Hepatocyte (in vitro differentiated cells): ENCODE data around the gene ANAPC2. TPM values are rescaled to one million over a fixed set of nuclear protein-coding genes. Genes with fewer than 3 reads are reported as not detected.

Experiments used
- DNase-seq: peaks from one replicate; pipeline ENCODE4 v3.0.0-alpha.2; 2016; ENCODE audit warnings: low spot score
- H2AFZ ChIP-seq: fragments of 200-600 bp; sonication (generic); 2 replicates; pipeline ENCODE4 v1.6.0; 2016; ENCODE audit warnings: antibody characterized with exemption, mild to moderate bottlenecking
- H3K27ac ChIP-seq: fragments of 200-600 bp; sonication (generic); 2 replicates; pipeline ENCODE4 v1.5.1; 2016; ENCODE audit warnings: mild to moderate bottlenecking
- H3K27me3 ChIP-seq: fragments of 200-600 bp; sonication (generic); 2 replicates; pipeline ENCODE4 v1.6.1; 2016
- H3K36me3 ChIP-seq: fragments of 200-600 bp; sonication (generic); replicated peaks from 2 replicates; pipeline ENCODE4 v1.5.1; 2016; ENCODE audit warnings: low read depth; ENCODE audit not compliant: insufficient read depth
- H3K4me1 ChIP-seq: fragments of 200-600 bp; sonication (generic); 2 replicates; pipeline ENCODE4 v1.5.1; 2016; ENCODE audit warnings: mild to moderate bottlenecking, moderate library complexity; ENCODE audit not compliant: insufficient read depth
- H3K4me2 ChIP-seq: fragments of 200-600 bp; sonication (generic); 2 replicates; pipeline ENCODE4 v1.6.0; 2016
- H3K4me3 ChIP-seq: fragments of 200-600 bp; sonication (generic); 2 replicates; pipeline ENCODE4 v1.5.1; 2016; ENCODE audit warnings: mild to moderate bottlenecking
- H3K79me2 ChIP-seq: fragments of 200-600 bp; sonication (generic); 2 replicates; pipeline ENCODE4 v1.6.0; 2017; ENCODE audit warnings: mild to moderate bottlenecking
- H3K9me2 ChIP-seq: fragments of 200-600 bp; sonication (generic); replicated peaks from 2 replicates; pipeline ENCODE4 v1.6.0; 2017; ENCODE audit warnings: mild to moderate bottlenecking; ENCODE audit not compliant: insufficient read depth
- H3K9me3 ChIP-seq: fragments of 200-600 bp; sonication (generic); 2 replicates; pipeline ENCODE4 v1.5.1; 2016; ENCODE audit warnings: low read depth, mild to moderate bottlenecking
- H4K20me1 ChIP-seq: fragments of 200-600 bp; sonication (generic); 2 replicates; pipeline ENCODE4 v1.6.0; 2016; ENCODE audit warnings: mild to moderate bottlenecking; ENCODE audit not compliant: insufficient read depth, poor library complexity, severe bottlenecking
- CTCF ChIP-seq: fragments of 200-600 bp; sonication (generic); IDR thresholded peaks from 2 replicates; pipeline ENCODE4 v1.5.1; 2016; ENCODE audit warnings: antibody characterized with exemption, mild to moderate bottlenecking; ENCODE audit not compliant: poor library complexity
- EZH2 ChIP-seq: fragments of 200-600 bp; sonication (generic); IDR thresholded peaks from 2 replicates; pipeline ENCODE4 v1.6.1; 2016; ENCODE audit warnings: antibody characterized with exemption, mild to moderate bottlenecking, borderline replicate concordance
- EZH2phosphoT487 ChIP-seq: fragments of 200-600 bp; sonication (generic); IDR thresholded peaks from one replicate; pipeline ENCODE4 v1.6.1; 2018; ENCODE audit warnings: antibody characterized with exemption, mild to moderate bottlenecking, low read depth, moderate library complexity; ENCODE audit not compliant: unreplicated experiment, severe bottlenecking
- WGBS: methylation state at CpG from one replicate; pipeline ENCODE4 v1.1.6; 2016; ENCODE audit warnings: low lambda C conversion rate; ENCODE audit errors: missing lambda C conversion rate; 5-methylcytosine and 5-hydroxymethylcytosine counted together
- polyA plus RNA-seq: library from polyadenylated mRNA; unstranded; fragments of >200 nt; fragmentation: Nextera tagmentation; extraction: Ambion mirVana; gene quantifications from 2 replicates; pipeline ENCODE4 v1.2.1, GENCODE V29; 2016
- total RNA-seq: library from RNA; depleted of rRNA; stranded (reverse); fragments of >200 nt; gene quantifications from 2 replicates; pipeline ENCODE4 v1.2.3, GENCODE V29; 2014

The ANAPC2 gene
- total and polyA plus RNA-seq, 2 experiments from 2014 or later: 12.2 to 21.3 TPM

- no peak for DNase-seq
- H3K9me3 ChIP-seq: no peaks in the 10 kb centered on the region
- H3K27ac ChIP-seq: no peak overlapping the region
- no peaks in the 10 kb centered on the region for H3K36me3 ChIP-seq
- H3K27me3 ChIP-seq: peaks cover 47% of the 10 kb centered on the region
- no peaks in the 10 kb centered on the region for H3K79me2 ChIP-seq
- no peaks in the 10 kb centered on the region for H3K4me1 ChIP-seq
- WGBS: 85% methylated on average over 4 of the region's 4 CpGs
- TF ChIP-seq EZH2 (no peak), EZH2phosphoT487 (no peak), CTCF (no peak)
- H3K4me2 ChIP-seq: no peak overlapping the region
- no peak overlapping the region for H2AFZ ChIP-seq
- no peaks in the 10 kb centered on the region for H4K20me1 ChIP-seq
- no peak overlapping the region for H3K4me3 ChIP-seq
- no peaks in the 10 kb centered on the region for H3K9me2 ChIP-seq
Measured at GRCh38 chr9:137143459-137143858, 44.9 kb downstream of the ANAPC2 start.

GRCh38 chr9:137141976-137142936 lies 46.1 kb downstream of the ANAPC2 start:
- WGBS: 81% methylated on average over 23 of the region's 24 CpGs
- Histone ChIP-seq H3K9me2 (no peaks in the 10 kb centered on the region), H3K36me3 (no peaks in the 10 kb centered on the region), H3K27ac (no peak overlapping the region), H4K20me1 (no peaks in the 10 kb centered on the region), H3K9me3 (no peaks in the 10 kb centered on the region), H3K4me3 (no peak overlapping the region), H3K79me2 (no peaks in the 10 kb centered on the region), H3K4me1 (no peaks in the 10 kb centered on the region), H3K4me2 (no peak overlapping the region), H2AFZ (no peak overlapping the region), H3K27me3 (peaks cover 59% of the 10 kb centered on the region)
- TF ChIP-seq CTCF: no peak
- TF ChIP-seq EZH2: no peak
- TF ChIP-seq EZH2phosphoT487: no peak
- no peak for DNase-seq

GRCh38 chr9:137141050-137141810 lies 47.1 kb downstream of the ANAPC2 start:
- no peaks in the 10 kb centered on the region for H3K4me1 ChIP-seq
- 76% methylated on average over 17 of the region's 17 CpGs for WGBS

More at GRCh38 chr9:137141050-137141810, 47.1 kb downstream of the ANAPC2 start:
- Histone ChIP-seq H3K36me3 (no peaks in the 10 kb centered on the region), H3K4me2 (no peak overlapping the region), H4K20me1 (no peaks in the 10 kb centered on the region), H3K9me3 (no peaks in the 10 kb centered on the region), H3K4me3 (no peak overlapping the region), H3K27ac (no peak overlapping the region), H3K79me2 (no peaks in the 10 kb centered on the region), H3K27me3 (peaks cover 69% of the 10 kb centered on the region), H2AFZ (no peak overlapping the region), H3K9me2 (no peaks in the 10 kb centered on the region)
- TF ChIP-seq EZH2 (no peak), CTCF (no peak), EZH2phosphoT487 (no peak)
- no peak for DNase-seq
